ENCODE results near the gene BRIP1.

The BRIP1 gene

DNA sequence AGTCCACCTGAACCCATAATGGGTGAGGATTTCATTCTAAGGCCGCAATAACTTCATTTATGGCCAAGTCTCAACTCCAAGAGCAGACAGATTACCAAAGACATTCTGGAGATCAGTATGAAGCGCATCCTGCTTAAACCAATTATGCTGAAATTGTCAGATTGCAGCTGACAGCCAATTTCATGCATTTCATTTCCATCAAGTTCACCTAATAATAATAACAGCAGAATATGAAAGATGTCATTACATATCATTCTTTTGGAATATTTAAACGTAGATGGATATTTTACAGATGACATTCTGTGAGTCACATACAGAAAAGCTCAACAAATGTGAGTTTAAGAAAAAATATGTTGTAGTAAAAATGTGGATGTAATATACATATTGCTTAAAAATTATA lies 217.4 kb downstream of the BRIP1 start:
- H3K4me3 ChIP-seq (ENCODE audit: low read length), result no peak overlapping the region
- no peak overlapping the region for H3K9ac ChIP-seq (ENCODE audit: low read depth, low read length)
- H3K27ac ChIP-seq (ENCODE audit: low read depth, low read length), result no peak overlapping the region
- H3K36me3 ChIP-seq (ENCODE audit: insufficient read depth, low read length), result no peaks in the 10 kb centered on the region
- peaks cover 4% of the 10 kb centered on the region; the same call in 1 of the 2 replicates for H3K9me3 ChIP-seq (ENCODE audit: insufficient read depth, low read depth, low read length)
- H3K27me3 ChIP-seq (ENCODE audit: insufficient read depth, low read length), result no peaks in the 10 kb centered on the region
- WGBS, result 95% methylated on average over 2 of the region's 3 CpGs
- H3K4me1 ChIP-seq (ENCODE audit: insufficient read depth, low read length), result peaks cover 5% of the 10 kb centered on the region

DNA sequence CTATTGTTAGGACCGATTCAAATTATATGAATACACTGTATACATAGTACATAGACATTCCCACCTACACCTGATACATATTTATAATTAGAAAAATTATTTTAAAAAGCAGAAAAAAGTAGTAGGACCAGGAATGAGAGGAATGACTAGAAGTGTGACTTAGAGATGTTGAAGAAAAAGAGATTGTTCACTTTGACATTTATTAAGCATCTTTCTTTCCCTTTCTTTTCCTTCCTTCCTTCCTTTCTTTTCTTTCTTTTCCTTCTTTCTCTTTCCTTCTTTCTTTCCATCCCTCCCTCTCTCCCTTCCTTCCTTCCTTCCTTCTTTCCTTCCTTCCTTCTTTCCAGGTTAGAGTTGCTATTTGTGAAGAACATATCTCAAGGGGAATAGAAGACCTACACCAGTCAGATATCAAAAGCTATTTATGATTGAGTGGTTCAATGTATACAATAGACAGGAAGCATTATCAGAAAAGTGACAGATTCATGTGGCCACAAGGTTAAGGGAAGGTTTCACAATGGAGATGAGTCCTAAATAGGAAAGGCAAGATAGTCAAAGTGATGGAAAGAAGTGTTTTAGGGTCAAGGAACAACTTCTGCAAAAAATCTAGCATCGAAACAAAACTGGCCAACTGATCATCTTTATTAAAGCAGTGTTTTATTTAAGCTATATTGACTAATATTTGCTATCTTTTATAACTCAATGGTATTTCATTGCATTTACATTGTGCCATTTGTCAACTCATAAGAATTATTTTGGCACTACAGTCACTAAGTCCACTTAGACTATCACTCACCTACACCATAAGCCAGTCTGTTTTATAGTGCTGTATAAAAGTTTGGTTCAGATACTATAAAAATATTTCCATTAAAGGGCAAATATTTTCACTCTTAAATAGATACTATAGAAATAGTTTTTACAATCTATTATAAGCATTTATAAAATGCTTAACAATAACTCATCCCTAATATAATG lies 218.2 kb downstream of the BRIP1 start:
- WGBS, result no CpG with 5 or more reads among the region's 2 CpGs
- H3K4me1 ChIP-seq (ENCODE audit: insufficient read depth, low read length), result peaks cover 5% of the 10 kb centered on the region
- no peak overlapping the region for H3K27ac ChIP-seq (ENCODE audit: low read depth, low read length)
- H3K36me3 ChIP-seq (ENCODE audit: insufficient read depth, low read length), result no peaks in the 10 kb centered on the region
- H3K27me3 ChIP-seq (ENCODE audit: insufficient read depth, low read length), result no peaks in the 10 kb centered on the region
- no peak overlapping the region for H3K4me3 ChIP-seq (ENCODE audit: low read length)
- no peaks in the 10 kb centered on the region for H3K9me3 ChIP-seq (ENCODE audit: insufficient read depth, low read depth, low read length)
- H3K9ac ChIP-seq (ENCODE audit: low read depth, low read length), result no peak overlapping the region

GRCh38 chr17:61642768-61643167 lies 220.6 kb downstream of the BRIP1 start:
- no peaks in the 10 kb centered on the region for H3K36me3 ChIP-seq (ENCODE audit: insufficient read depth, low read length)
- no peak overlapping the region for H3K4me3 ChIP-seq (ENCODE audit: low read length)
- no peaks in the 10 kb centered on the region for H3K27me3 ChIP-seq (ENCODE audit: insufficient read depth, low read length)
- no peak overlapping the region for H3K27ac ChIP-seq (ENCODE audit: low read depth, low read length)
- no peak overlapping the region for H3K9ac ChIP-seq (ENCODE audit: low read depth, low read length)
- H3K4me1 ChIP-seq (ENCODE audit: insufficient read depth, low read length), result peaks cover 5% of the 10 kb centered on the region
- H3K9me3 ChIP-seq (ENCODE audit: insufficient read depth, low read depth, low read length), result no peaks in the 10 kb centered on the region
- no CpG with 5 or more reads among the region's 2 CpGs for WGBS

DNA sequence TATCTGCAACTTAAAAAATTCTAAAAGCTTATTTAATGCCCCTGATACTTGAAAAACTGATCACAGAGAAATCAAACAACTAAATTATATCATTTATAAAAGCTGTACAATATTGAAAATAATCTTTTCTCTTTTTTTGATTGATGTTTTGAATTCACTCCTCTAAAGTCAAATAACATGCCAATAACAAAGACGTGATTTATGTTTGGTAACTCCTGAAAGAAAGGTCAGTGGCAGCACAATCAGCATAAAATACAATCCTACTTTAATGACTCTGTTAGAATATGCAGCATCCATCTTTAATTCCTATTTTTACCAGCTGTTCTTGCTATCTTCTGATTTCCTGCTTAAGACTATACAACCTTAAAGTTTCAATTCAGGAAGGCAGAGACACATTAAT lies 221.6 kb downstream of the BRIP1 start:
- Histone ChIP-seq H3K9ac (ENCODE audit: low read depth, low read length) (no peak overlapping the region), H3K4me3 (ENCODE audit: low read length) (no peak overlapping the region), H3K9me3 (ENCODE audit: insufficient read depth, low read depth, low read length) (no peaks in the 10 kb centered on the region), H3K36me3 (ENCODE audit: insufficient read depth, low read length) (no peaks in the 10 kb centered on the region), H3K27me3 (ENCODE audit: insufficient read depth, low read length) (no peaks in the 10 kb centered on the region), H3K27ac (ENCODE audit: low read depth, low read length) (no peak overlapping the region), H3K4me1 (ENCODE audit: insufficient read depth, low read length) (peaks cover 5% of the 10 kb centered on the region)
- 94% methylated on average over 1 of the region's 1 CpG for WGBS

- Histone ChIP-seq H3K27me3 (ENCODE audit: insufficient read depth, low read length) (no peaks in the 10 kb centered on the region), H3K9ac (ENCODE audit: low read depth, low read length) (no peak overlapping the region), H3K4me3 (ENCODE audit: low read length) (no peak overlapping the region), H3K27ac (ENCODE audit: low read depth, low read length) (no peak overlapping the region), H3K4me1 (ENCODE audit: insufficient read depth, low read length) (no peaks in the 10 kb centered on the region; the same call in 1 of the 2 replicates), H3K9me3 (ENCODE audit: insufficient read depth, low read depth, low read length) (no peaks in the 10 kb centered on the region), H3K36me3 (ENCODE audit: insufficient read depth, low read length) (no peaks in the 10 kb centered on the region)
- 94% methylated on average over 6 of the region's 6 CpGs for WGBS
Measured at GRCh38 chr17:61641084-61641483, 222.2 kb downstream of the BRIP1 start.

DNA sequence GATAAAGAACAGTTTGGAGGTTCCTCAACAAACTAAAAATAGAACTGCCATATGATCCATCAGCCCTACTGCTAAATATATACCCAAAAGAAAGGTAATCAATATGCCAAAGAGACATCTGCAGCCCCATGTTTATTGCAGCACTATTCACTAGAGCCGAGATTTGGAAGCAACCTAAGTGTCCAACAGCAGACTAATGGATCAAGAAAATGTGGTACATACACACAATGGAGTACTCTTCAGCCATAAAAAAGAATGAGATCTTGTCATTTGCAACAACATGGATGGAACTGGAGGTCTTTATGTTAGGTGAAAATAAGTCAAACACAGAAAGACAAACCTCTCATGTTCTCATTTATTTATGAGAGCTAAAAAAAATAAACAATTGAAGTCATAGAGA lies 223.5 kb downstream of the BRIP1 start:
- no peak overlapping the region for H3K4me3 ChIP-seq (ENCODE audit: low read length)
- H3K36me3 ChIP-seq (ENCODE audit: insufficient read depth, low read length), result no peaks in the 10 kb centered on the region
- no peak overlapping the region for H3K9ac ChIP-seq (ENCODE audit: low read depth, low read length)
- H3K27me3 ChIP-seq (ENCODE audit: insufficient read depth, low read length), result no peaks in the 10 kb centered on the region
- H3K27ac ChIP-seq (ENCODE audit: low read depth, low read length), result no peak overlapping the region
- 88% methylated on average over 1 of the region's 1 CpG for WGBS
- no peaks in the 10 kb centered on the region; the same call in 1 of the 2 replicates for H3K4me1 ChIP-seq (ENCODE audit: insufficient read depth, low read length)
- no peaks in the 10 kb centered on the region for H3K9me3 ChIP-seq (ENCODE audit: insufficient read depth, low read depth, low read length)

- no CpG with 5 or more reads among the region's 1 CpG for WGBS
- Histone ChIP-seq H3K4me3 (ENCODE audit: low read length) (no peak overlapping the region), H3K36me3 (ENCODE audit: insufficient read depth, low read length) (no peaks in the 10 kb centered on the region), H3K9ac (ENCODE audit: low read depth, low read length) (no peak overlapping the region), H3K9me3 (ENCODE audit: insufficient read depth, low read depth, low read length) (no peaks in the 10 kb centered on the region), H3K4me1 (ENCODE audit: insufficient read depth, low read length) (no peaks in the 10 kb centered on the region), H3K27me3 (ENCODE audit: insufficient read depth, low read length) (no peaks in the 10 kb centered on the region), H3K27ac (ENCODE audit: low read depth, low read length) (no peak overlapping the region)
Measured at GRCh38 chr17:61638087-61638486, 225.2 kb downstream of the BRIP1 start.

- H3K4me1 ChIP-seq (ENCODE audit: insufficient read depth, low read length), result no peaks in the 10 kb centered on the region
- H3K27me3 ChIP-seq (ENCODE audit: insufficient read depth, low read length), result no peaks in the 10 kb centered on the region
- no peak overlapping the region for H3K9ac ChIP-seq (ENCODE audit: low read depth, low read length)
- no peaks in the 10 kb centered on the region for H3K36me3 ChIP-seq (ENCODE audit: insufficient read depth, low read length)
- H3K4me3 ChIP-seq (ENCODE audit: low read length), result no peak overlapping the region
- H3K27ac ChIP-seq (ENCODE audit: low read depth, low read length), result no peak overlapping the region
- WGBS, result 17% methylated on average over 3 of the region's 3 CpGs
- H3K9me3 ChIP-seq (ENCODE audit: insufficient read depth, low read depth, low read length), result no peaks in the 10 kb centered on the region
Measured at GRCh38 chr17:61635913-61636432, 227.4 kb downstream of the BRIP1 start.

GRCh38 chr17:61634942-61635538 lies 228.3 kb downstream of the BRIP1 start:
- Histone ChIP-seq H3K27me3 (ENCODE audit: insufficient read depth, low read length) (no peaks in the 10 kb centered on the region), H3K36me3 (ENCODE audit: insufficient read depth, low read length) (no peaks in the 10 kb centered on the region), H3K4me3 (ENCODE audit: low read length) (no peak overlapping the region), H3K4me1 (ENCODE audit: insufficient read depth, low read length) (no peaks in the 10 kb centered on the region), H3K9me3 (ENCODE audit: insufficient read depth, low read depth, low read length) (no peaks in the 10 kb centered on the region), H3K27ac (ENCODE audit: low read depth, low read length) (no peak overlapping the region), H3K9ac (ENCODE audit: low read depth, low read length) (no peak overlapping the region)
- 85% methylated on average over 4 of the region's 5 CpGs for WGBS

DNA sequence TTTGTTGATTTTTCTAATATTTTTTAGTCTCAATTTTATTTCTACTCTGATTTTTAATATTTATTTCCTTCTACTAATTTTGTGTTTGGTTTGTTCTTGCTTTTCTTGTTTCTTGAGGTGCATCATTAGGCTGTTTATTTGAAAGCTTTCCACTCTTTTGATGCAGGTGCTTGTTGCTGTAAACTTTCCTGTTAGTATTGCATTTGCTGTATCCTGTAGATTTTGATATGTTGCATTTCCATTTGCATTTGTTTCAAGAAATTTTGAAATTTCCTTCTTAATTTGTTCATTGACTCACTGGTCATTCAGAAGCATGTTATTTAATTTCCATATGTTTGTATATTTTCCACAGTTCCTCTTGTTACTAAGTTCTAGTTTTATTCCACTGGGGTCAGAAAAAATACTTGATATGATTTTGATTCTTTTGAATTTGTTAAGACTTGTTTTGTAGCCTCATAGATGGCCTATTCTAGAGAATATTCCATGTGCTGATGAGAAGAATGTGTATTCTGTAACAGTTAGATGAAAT lies 229.3 kb downstream of the BRIP1 start:
- Histone ChIP-seq H3K27me3 (ENCODE audit: insufficient read depth, low read length) (no peaks in the 10 kb centered on the region), H3K27ac (ENCODE audit: low read depth, low read length) (no peak overlapping the region), H3K9me3 (ENCODE audit: insufficient read depth, low read depth, low read length) (no peaks in the 10 kb centered on the region), H3K4me1 (ENCODE audit: insufficient read depth, low read length) (no peaks in the 10 kb centered on the region), H3K36me3 (ENCODE audit: insufficient read depth, low read length) (no peaks in the 10 kb centered on the region), H3K9ac (ENCODE audit: low read depth, low read length) (no peak overlapping the region), H3K4me3 (ENCODE audit: low read length) (no peak overlapping the region)

DNA sequence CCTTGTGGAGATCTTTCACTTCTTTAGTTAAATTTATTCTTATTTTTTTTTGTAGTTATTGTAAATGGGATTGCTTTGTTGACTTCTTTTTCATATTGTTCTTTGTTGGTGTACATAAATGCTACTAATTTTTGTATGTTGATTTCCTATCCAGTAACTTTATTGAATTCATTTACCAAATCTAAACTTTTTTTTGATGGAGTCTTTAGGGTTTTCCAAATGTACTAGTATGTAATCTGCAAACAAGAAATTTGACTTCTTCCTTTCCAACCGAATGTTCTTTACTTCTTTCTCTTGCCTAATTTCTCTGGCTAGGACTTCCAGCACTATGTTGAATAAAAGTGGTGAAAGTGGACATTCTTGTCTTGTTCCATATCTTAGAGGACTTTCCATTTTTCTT lies 230.5 kb downstream of the BRIP1 start:
- no peaks in the 10 kb centered on the region for H3K36me3 ChIP-seq (ENCODE audit: insufficient read depth, low read length)
- H3K27me3 ChIP-seq (ENCODE audit: insufficient read depth, low read length), result no peaks in the 10 kb centered on the region
- peaks cover under 1% of the 10 kb centered on the region; the same call in 1 of the 2 replicates for H3K4me1 ChIP-seq (ENCODE audit: insufficient read depth, low read length)
- no CpG with 5 or more reads among the region's 1 CpG for WGBS
- no peak overlapping the region for H3K9ac ChIP-seq (ENCODE audit: low read depth, low read length)
- H3K9me3 ChIP-seq (ENCODE audit: insufficient read depth, low read depth, low read length), result no peaks in the 10 kb centered on the region
- H3K27ac ChIP-seq (ENCODE audit: low read depth, low read length), result no peak overlapping the region
- H3K4me3 ChIP-seq (ENCODE audit: low read length), result no peak overlapping the region
